NT2/D1 (cell line): Measurements from ENCODE around the gene ADAMTSL2.

Source experiments
- DNase-seq: peaks from one replicate; pipeline ENCODE4 v3.0.0-alpha.2; 2011; ENCODE audit warnings: low read depth, low spot score
- H3K27me3 ChIP-seq: 2 replicates; pipeline ENCODE4 v1.6.0; 2011; ENCODE audit warnings: mild to moderate bottlenecking; ENCODE audit not compliant: insufficient read length, insufficient read depth
- H3K36me3 ChIP-seq: 2 replicates; pipeline ENCODE4 v1.6.1; 2011; ENCODE audit warnings: mild to moderate bottlenecking, low read length, mixed read lengths; ENCODE audit not compliant: insufficient read depth, insufficient read length
- H3K4me1 ChIP-seq: 2 replicates; pipeline ENCODE4 v1.5.1; 2011; ENCODE audit not compliant: insufficient read depth, insufficient read length
- H3K4me3 ChIP-seq: 2 replicates; pipeline ENCODE4 v1.5.1; 2011; ENCODE audit warnings: low read depth; ENCODE audit not compliant: insufficient read length
- H3K9ac ChIP-seq: 2 replicates; pipeline ENCODE4 v1.6.0; 2011; ENCODE audit warnings: low read depth; ENCODE audit not compliant: insufficient read length
- H3K9me3 ChIP-seq: 2 replicates; pipeline ENCODE4 v1.5.1; 2011; ENCODE audit warnings: mild to moderate bottlenecking, low read length; ENCODE audit not compliant: insufficient read depth
- SUZ12 ChIP-seq: IDR thresholded peaks from 2 replicates; pipeline ENCODE4 v1.6.1; 2011; ENCODE audit not compliant: insufficient read length, insufficient read depth; ENCODE audit errors: extremely low read depth
- YY1 ChIP-seq: IDR thresholded peaks from 2 replicates; pipeline ENCODE4 v1.6.1; 2011; ENCODE audit not compliant: insufficient read length, insufficient read depth
- ZNF274 ChIP-seq: IDR thresholded peaks from 2 replicates; pipeline ENCODE4 v1.6.1; 2011; ENCODE audit warnings: mild to moderate bottlenecking, low read depth, low read length

Gene ADAMTSL2

GRCh38 chr9:133540698-133541025 lies 6.2 kb downstream of the ADAMTSL2 start:
- peaks cover 8% of the 10 kb centered on the region for H3K27me3 ChIP-seq
- H3K4me3 ChIP-seq, result no peak overlapping the region
- H3K36me3 ChIP-seq, result peaks cover 5% of the 10 kb centered on the region
- H3K4me1 ChIP-seq, result peaks cover 27% of the 10 kb centered on the region
- no peaks in the 10 kb centered on the region for H3K9me3 ChIP-seq
- no peak overlapping the region for H3K9ac ChIP-seq
- TF ChIP-seq YY1 (no peak), ZNF274 (no peak), SUZ12 (no peak)
- DNase-seq, result no peak

GRCh38 chr9:133542002-133542401 lies 7.5 kb downstream of the ADAMTSL2 start:
- no peaks in the 10 kb centered on the region for H3K27me3 ChIP-seq
- DNase-seq, result no peak
- H3K9me3 ChIP-seq, result no peaks in the 10 kb centered on the region
- peak overlapping the region; percentile 22 for H3K9ac ChIP-seq
- H3K4me1 ChIP-seq, result peaks cover 33% of the 10 kb centered on the region
- no peak for TF ChIP-seq ZNF274
- TF ChIP-seq YY1, result no peak
- no peak for TF ChIP-seq SUZ12
- H3K4me3 ChIP-seq, result no peak overlapping the region
- H3K36me3 ChIP-seq, result peaks cover 5% of the 10 kb centered on the region

- H3K27me3 ChIP-seq, result no peaks in the 10 kb centered on the region
- peaks cover 25% of the 10 kb centered on the region for H3K4me1 ChIP-seq
- DNase-seq, result no peak
- no peak overlapping the region for H3K4me3 ChIP-seq
- peaks cover 5% of the 10 kb centered on the region for H3K36me3 ChIP-seq
- H3K9me3 ChIP-seq, result no peaks in the 10 kb centered on the region
- TF ChIP-seq SUZ12 (no peak), YY1 (no peak)
- no peak overlapping the region for H3K9ac ChIP-seq
These were observed 9.4 kb downstream of the ADAMTSL2 start for GRCh38 chr9:133543772-133544467.

- no peak overlapping the region for H3K9ac ChIP-seq
- no peaks in the 10 kb centered on the region for H3K27me3 ChIP-seq
- H3K9me3 ChIP-seq, result no peaks in the 10 kb centered on the region
- DNase-seq, result no peak
- peaks cover 4% of the 10 kb centered on the region for H3K36me3 ChIP-seq
- H3K4me1 ChIP-seq, result peaks cover 12% of the 10 kb centered on the region
- TF ChIP-seq ZNF274, result no peak
- TF ChIP-seq YY1, result no peak
- no peak for TF ChIP-seq SUZ12
- no peak overlapping the region for H3K4me3 ChIP-seq
These were observed 11.2 kb downstream of the ADAMTSL2 start for GRCh38 chr9:133545494-133546286.

- no peak overlapping the region for H3K4me3 ChIP-seq
These were observed 11.8 kb downstream of the ADAMTSL2 start for GRCh38 chr9:133546287-133546680.

GRCh38 chr9:133547116-133547515 lies 12.6 kb downstream of the ADAMTSL2 start:
- TF ChIP-seq YY1 (no peak), ZNF274 (no peak), SUZ12 (no peak)
- H3K27me3 ChIP-seq, result no peaks in the 10 kb centered on the region
- H3K4me1 ChIP-seq, result peaks cover 8% of the 10 kb centered on the region
- no peaks in the 10 kb centered on the region for H3K9me3 ChIP-seq
- no peak for DNase-seq
- no peak overlapping the region for H3K9ac ChIP-seq
- H3K4me3 ChIP-seq, result no peak overlapping the region
- no peaks in the 10 kb centered on the region for H3K36me3 ChIP-seq

More at GRCh38 chr9:133546287-133546680, 11.8 kb downstream of the ADAMTSL2 start:
- Histone ChIP-seq H3K27me3 (no peaks in the 10 kb centered on the region), H3K9me3 (no peaks in the 10 kb centered on the region), H3K36me3 (no peaks in the 10 kb centered on the region), H3K9ac (no peak overlapping the region), H3K4me1 (peaks cover 8% of the 10 kb centered on the region)
- DNase-seq, result no peak
- TF ChIP-seq SUZ12, result no peak
- no peak for TF ChIP-seq YY1
- no peak for TF ChIP-seq ZNF274

- H3K27me3 ChIP-seq, result no peaks in the 10 kb centered on the region
- H3K4me1 ChIP-seq, result peaks cover 28% of the 10 kb centered on the region
- H3K4me3 ChIP-seq, result no peak overlapping the region
- no peaks in the 10 kb centered on the region for H3K36me3 ChIP-seq
- H3K9me3 ChIP-seq, result no peaks in the 10 kb centered on the region
- no peak for DNase-seq
- H3K9ac ChIP-seq, result no peak overlapping the region
- TF ChIP-seq SUZ12, result no peak
- no peak for TF ChIP-seq ZNF274
These were observed 16.9 kb downstream of the ADAMTSL2 start for GRCh38 chr9:133551446-133551845.

GRCh38 chr9:133552236-133552635 lies 17.7 kb downstream of the ADAMTSL2 start:
- Histone ChIP-seq H3K27me3 (no peaks in the 10 kb centered on the region), H3K9ac (no peak overlapping the region), H3K9me3 (no peaks in the 10 kb centered on the region), H3K4me1 (peaks cover 31% of the 10 kb centered on the region), H3K4me3 (no peak overlapping the region), H3K36me3 (no peaks in the 10 kb centered on the region)
- no peak for DNase-seq
- TF ChIP-seq ZNF274, result no peak
- no peak for TF ChIP-seq YY1
- TF ChIP-seq SUZ12, result no peak
